Amygdala (tissue), 56 donors: ENCODE measurements around the gene F12.
A peak's percentile ranks its signal among the peaks of the same experiment; 100 is the strongest.

ENCODE experiments used
- DNase-seq, 56 donors: peaks; one replicate each; lab custom pipeline; 2025; lab: John Stamatoyannopoulos, UW

Gene F12

GRCh38 chr5:177447066-177447610, 37.8 kb upstream of the F12 start:
- DNase-seq = peak in 50 of 56 donors; percentile 34 to 84 (median 69)

GRCh38 chr5:177446200-177447065, 37.1 kb upstream of the F12 start, which contains the start of gene PRR7:
Gene PRR7 (plus strand): TSS chr5:177446814. CDS start chr5:177455068, 8,254 bp downstream.
- DNase-seq = peak in 42 of 56 donors; percentile 24 to 83 (median 62)

- no peak for DNase-seq
Measured at GRCh38 chr5:177445917-177446199, 36.5 kb upstream of the F12 start.

- no peak for DNase-seq
Measured at GRCh38 chr5:177445052-177445916, 35.9 kb upstream of the F12 start.

- no peak for DNase-seq
Measured at GRCh38 chr5:177444106-177445051, 35.0 kb upstream of the F12 start.

- no peak for DNase-seq
Measured at GRCh38 chr5:177443144-177443983, 34.0 kb upstream of the F12 start.

GRCh38 chr5:177442066-177442826, 32.9 kb upstream of the F12 start:
- DNase-seq = no peak

- DNase-seq = no peak
Measured at GRCh38 chr5:177440990-177441780, 31.8 kb upstream of the F12 start.

- DNase-seq = no peak
Measured at GRCh38 chr5:177440211-177440989, 31.0 kb upstream of the F12 start.

GRCh38 chr5:177439518-177440053, 30.2 kb upstream of the F12 start:
- DNase-seq = no peak

- DNase-seq = no peak
Measured at GRCh38 chr5:177438468-177438867, 29.1 kb upstream of the F12 start.

- DNase-seq = no peak
Measured at GRCh38 chr5:177437623-177438022, 28.3 kb upstream of the F12 start.

GRCh38 chr5:177435847-177436536, 26.6 kb upstream of the F12 start:
- no peak for DNase-seq

- DNase-seq = no peak
Measured at GRCh38 chr5:177434942-177435738, 25.8 kb upstream of the F12 start.

- no peak for DNase-seq
Measured at GRCh38 chr5:177434437-177434836, 25.1 kb upstream of the F12 start.
